Transverse colon (tissue), 4 donors: ENCODE data around the gene COL1A1. TPM values are rescaled to one million over a fixed set of nuclear protein-coding genes. Genes with fewer than 3 reads are reported as not detected.
A peak's percentile ranks its signal among the peaks of the same experiment; 100 is the strongest.

Source experiments
- DNase-seq: peaks from one replicate; pipeline ENCODE4 v3.0.0-alpha.2; 2019
- H3K27ac ChIP-seq, 4 donors: fragments of 200-600 bp; sonication (generic); 2 replicates each; pipeline ENCODE4 v1.5.1; 2016 to 2018; ENCODE audit warnings: inconsistent platforms in 4 of 4
- H3K27me3 ChIP-seq: fragments of 200-600 bp; sonication (generic); 2 replicates; pipeline ENCODE4 v1.5.1; 2017; ENCODE audit warnings: inconsistent platforms
- H3K36me3 ChIP-seq, 4 donors: fragments of 200-600 bp; sonication (generic); 2 replicates each; pipeline ENCODE4 v1.5.1; 2017 to 2019; ENCODE audit warnings: inconsistent platforms in 4 of 4
- H3K4me1 ChIP-seq, 4 donors: fragments of 200-600 bp; sonication (generic); 2 replicates each; pipeline ENCODE4 v1.5.1; 2017 to 2020; ENCODE audit warnings: inconsistent platforms in 4 of 4
- H3K4me3 ChIP-seq, 4 donors: fragments of 200-600 bp; sonication (generic); 1 replicate in 1 of 4; 2 replicates in 3 of 4; pipeline versions ENCODE4 v1.5.1 to v1.6.1; 2017 to 2019; ENCODE audit warnings: inconsistent platforms in 4 of 4
- H3K9me3 ChIP-seq, 2 donors: fragments of 200-600 bp; sonication (generic); 2 replicates each; pipeline ENCODE4 v1.5.1; 2017 to 2019; ENCODE audit warnings: inconsistent platforms in 2 of 2
- EP300 ChIP-seq: sonication (generic); formaldehyde crosslinking; IDR thresholded peaks from one replicate; pipeline ENCODE4 v1.6.1; 2017; ENCODE audit warnings: antibody characterized with exemption, low read depth
- POLR2A ChIP-seq: fragments of 450-650 bp; IDR thresholded peaks from one replicate; pipeline ENCODE4 v1.6.1; 2016; ENCODE audit warnings: antibody characterized with exemption, mild to moderate bottlenecking, moderate library complexity
- POLR2AphosphoS5 ChIP-seq, 3 donors: sonication (generic); formaldehyde crosslinking; IDR thresholded peaks; one replicate each; pipeline ENCODE4 v1.6.1; 2016; ENCODE audit warnings: antibody characterized with exemption in 3 of 3
- WGBS, 2 donors: methylation state at CpG; one replicate each; pipeline ENCODE4 v1.1.5; 2018; ENCODE audit warnings: low coverage in 1 of 2; 5-methylcytosine and 5-hydroxymethylcytosine counted together
- in situ Hi-C, 4 donors: fragments of 200-750 bp; cut with MboI; loops; one replicate each; pipeline versions ENCODE4 v1.15.0 to v1.15.1; 2017; ENCODE audit warnings: low sequenced_read_pairs in 3 of 4, low pct_ligation_motif_present in 1 of 4, low pct_unique_long_range_greater_than_20kb in 1 of 4
- intact Hi-C: fragments of 100-400 bp; cut with DNase I; formaldehyde crosslinking; loops from one replicate; pipeline ENCODE4 v1.15.1; 2023; ENCODE audit warnings: low total_unique reads
- total RNA-seq, 4 donors: library from RNA; depleted of rRNA; stranded (reverse); fragments of >200 nt; gene quantifications; one replicate each; pipeline ENCODE4 v1.1.0, GENCODE V29; 2016
- TF ChIP-seq, protein P1 (sequence below), 5 experiments: fragments of 200-600 bp in 3 of 5; fragments of 450-650 bp in 2 of 5; sonication (generic) in 3 of 5; IDR thresholded peaks; 1 replicate in 2 of 5; 2 replicates in 3 of 5; pipeline ENCODE4 v1.5.1; 2016 to 2017; ENCODE audit warnings: antibody characterized with exemption in 5 of 5, inconsistent platforms in 3 of 5, mild to moderate bottlenecking in 2 of 5, moderate library complexity in 1 of 5

Gene COL1A1
- total RNA-seq, 4 donors from 2014 or later = 13.0 to 210 (median 79.8) TPM

- peak; percentile 91 for DNase-seq
- intact Hi-C loops = loop anchor here (5.0 kb wide), 1 partner anchor 97 kb away; no protein-coding TSS in a partner anchor
- TF ChIP-seq, protein P1, sequence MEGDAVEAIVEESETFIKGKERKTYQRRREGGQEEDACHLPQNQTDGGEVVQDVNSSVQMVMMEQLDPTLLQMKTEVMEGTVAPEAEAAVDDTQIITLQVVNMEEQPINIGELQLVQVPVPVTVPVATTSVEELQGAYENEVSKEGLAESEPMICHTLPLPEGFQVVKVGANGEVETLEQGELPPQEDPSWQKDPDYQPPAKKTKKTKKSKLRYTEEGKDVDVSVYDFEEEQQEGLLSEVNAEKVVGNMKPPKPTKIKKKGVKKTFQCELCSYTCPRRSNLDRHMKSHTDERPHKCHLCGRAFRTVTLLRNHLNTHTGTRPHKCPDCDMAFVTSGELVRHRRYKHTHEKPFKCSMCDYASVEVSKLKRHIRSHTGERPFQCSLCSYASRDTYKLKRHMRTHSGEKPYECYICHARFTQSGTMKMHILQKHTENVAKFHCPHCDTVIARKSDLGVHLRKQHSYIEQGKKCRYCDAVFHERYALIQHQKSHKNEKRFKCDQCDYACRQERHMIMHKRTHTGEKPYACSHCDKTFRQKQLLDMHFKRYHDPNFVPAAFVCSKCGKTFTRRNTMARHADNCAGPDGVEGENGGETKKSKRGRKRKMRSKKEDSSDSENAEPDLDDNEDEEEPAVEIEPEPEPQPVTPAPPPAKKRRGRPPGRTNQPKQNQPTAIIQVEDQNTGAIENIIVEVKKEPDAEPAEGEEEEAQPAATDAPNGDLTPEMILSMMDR (IDR thresholded peaks at IDR 0.05) = no peak
- TF ChIP-seq POLR2A (no peak), POLR2AphosphoS5 (IDR thresholded peaks at IDR 0.05) (peak; percentile 57 to 89 (median 87))
- H3K27me3 ChIP-seq = peaks cover 51% of the 10 kb centered on the region
- in situ Hi-C loops = loop anchor here in 2 of 4 donors (10.0 kb wide), 2 partner anchors 65 to 75 kb away; partner anchors contain the start of gene TMEM92 (in 1 of the 2)
- H3K9me3 ChIP-seq = no peaks in the 10 kb centered on the region
- peak overlapping the region; percentile 41 to 56 (median 42) for H3K4me3 ChIP-seq
- peaks cover 0 to 68% (median 36%) of the 10 kb centered on the region in 4 donors for H3K4me1 ChIP-seq
- peaks cover 0 to 19% (median 0%) of the 10 kb centered on the region in 4 donors for H3K36me3 ChIP-seq
- 0 to 2% methylated on average over 3 to 34 of the region's 36 CpGs for WGBS, 2 donors
- peak overlapping the region; percentile 88 to 95 (median 89) for H3K27ac ChIP-seq
Measured at GRCh38 chr17:50199803-50200456, 1.5 kb downstream of the COL1A1 start.

DNA sequence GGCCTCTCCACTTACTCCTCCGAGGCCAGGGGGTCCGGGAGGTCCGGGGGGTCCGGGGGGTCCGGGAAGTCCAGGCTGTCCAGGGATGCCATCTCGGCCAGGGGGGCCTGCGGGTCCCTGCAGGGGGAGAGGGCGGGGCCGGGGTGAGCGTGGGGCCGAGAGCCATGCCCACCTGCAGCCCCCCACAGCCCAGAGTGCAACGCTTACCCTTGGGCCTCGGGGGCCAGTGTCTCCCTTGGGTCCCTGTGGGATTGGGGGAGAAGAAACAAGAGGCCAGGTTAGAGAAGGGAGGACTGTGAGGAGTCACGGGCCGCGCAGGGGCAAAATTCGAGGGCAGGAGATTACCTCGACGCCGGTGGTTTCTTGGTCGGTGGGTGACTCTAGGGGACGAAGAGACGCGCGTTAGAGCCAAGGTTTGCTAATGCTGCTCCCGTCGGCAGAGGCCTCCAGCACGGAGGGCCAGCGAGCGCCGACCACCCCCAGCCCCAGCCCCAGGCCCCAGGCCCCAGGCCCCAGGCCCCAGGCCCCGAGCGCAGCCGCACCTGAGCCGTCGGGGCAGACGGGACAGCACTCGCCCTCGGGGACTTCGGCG, 2.1 kb downstream of the COL1A1 start:
- intact Hi-C loops (no loop called here), in situ Hi-C loops (no loop called here)
- no peaks in the 10 kb centered on the region for H3K9me3 ChIP-seq
- TF ChIP-seq POLR2A = no peak
- TF ChIP-seq EP300 = no peak
- no peak for TF ChIP-seq POLR2AphosphoS5 (IDR thresholded peaks at IDR 0.05)
- TF ChIP-seq, protein P1 (IDR thresholded peaks at IDR 0.05) = no peak
- DNase-seq = no peak
- peaks cover 0 to 62% (median 33%) of the 10 kb centered on the region in 4 donors for H3K4me1 ChIP-seq
- peaks cover 0 to 26% (median 0%) of the 10 kb centered on the region in 4 donors for H3K36me3 ChIP-seq
- peaks cover 46% of the 10 kb centered on the region for H3K27me3 ChIP-seq
- peak overlapping the region; percentile 41 to 56 (median 42) for H3K4me3 ChIP-seq
- WGBS, 2 donors = 32 to 40% methylated on average over 1 to 31 of the region's 41 CpGs
- peak overlapping the region; percentile 69 to 95 (median 89) for H3K27ac ChIP-seq

DNA sequence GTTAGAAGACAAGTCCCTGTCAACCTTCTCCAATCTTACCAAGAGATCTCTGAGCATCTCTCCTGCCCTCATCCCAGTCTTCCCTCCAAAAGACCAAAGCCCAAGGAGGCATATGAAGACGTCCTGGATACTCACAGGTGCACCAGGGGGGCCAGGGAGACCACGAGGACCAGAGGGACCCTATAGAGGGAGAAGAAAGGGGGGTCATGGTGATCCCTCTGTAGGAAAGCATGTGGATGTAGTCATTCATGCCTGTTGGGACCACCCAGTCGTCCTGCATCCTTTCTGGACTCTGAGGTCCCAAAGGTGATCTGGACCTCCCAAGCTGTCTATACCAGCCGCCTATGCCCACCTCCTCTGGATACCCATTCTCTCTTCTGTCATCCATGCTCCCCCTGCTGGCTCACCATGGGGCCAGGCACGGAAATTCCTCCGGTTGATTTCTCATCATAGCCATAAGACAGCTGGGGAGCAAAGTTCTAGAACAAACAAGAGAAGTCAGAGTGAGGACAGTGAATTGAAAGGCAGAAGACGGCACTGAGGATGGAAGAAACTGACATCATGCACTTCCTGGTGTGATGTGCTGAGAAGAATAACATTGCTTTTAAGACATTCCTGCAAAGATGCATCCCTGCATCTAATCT, 3.3 kb downstream of the COL1A1 start:
- H3K9me3 ChIP-seq = no peaks in the 10 kb centered on the region
- peaks cover 0 to 35% (median 0%) of the 10 kb centered on the region in 4 donors for H3K36me3 ChIP-seq
- TF ChIP-seq, protein P1 (IDR thresholded peaks at IDR 0.05) = peak; percentile 55 to 75 (median 70)
- TF ChIP-seq EP300 = no peak
- in situ Hi-C loops = no loop called here
- peak; percentile 79 for DNase-seq
- WGBS, 2 donors = 11% methylated on average over 7 of the region's 7 CpGs; no CpG with 5 or more reads in 1 of the 2 donors
- H3K4me1 ChIP-seq = peaks cover 3 to 50% (median 29%) of the 10 kb centered on the region in 4 donors
- intact Hi-C loops = no loop called here
- no peak overlapping the region for H3K4me3 ChIP-seq
- H3K27ac ChIP-seq = peak overlapping the region; percentile 69 to 95 (median 89)
- peaks cover 35% of the 10 kb centered on the region for H3K27me3 ChIP-seq

GRCh38 chr17:50196826-50197225, 4.6 kb downstream of the COL1A1 start:
- TF ChIP-seq EP300 = no peak
- TF ChIP-seq, protein P1 (IDR thresholded peaks at IDR 0.05) = no peak
- TF ChIP-seq POLR2A = no peak
- TF ChIP-seq POLR2AphosphoS5 (IDR thresholded peaks at IDR 0.05) = no peak
- Histone ChIP-seq H3K4me3 (no peak overlapping the region), H3K4me1 (peaks cover 3 to 49% (median 29%) of the 10 kb centered on the region in 4 donors), H3K27ac (peak overlapping the region; percentile 69 to 95 (median 89)), H3K27me3 (peaks cover 21% of the 10 kb centered on the region), H3K9me3 (no peaks in the 10 kb centered on the region), H3K36me3 (peaks cover 0 to 39% (median 3%) of the 10 kb centered on the region in 4 donors)
- WGBS, 2 donors = 58% methylated on average over 6 of the region's 6 CpGs; no CpG with 5 or more reads in 1 of the 2 donors
- no peak for DNase-seq
- intact Hi-C loops (no loop called here), in situ Hi-C loops (no loop called here)
